ENCODE data around the gene YAE1.

The YAE1 gene

DNA sequence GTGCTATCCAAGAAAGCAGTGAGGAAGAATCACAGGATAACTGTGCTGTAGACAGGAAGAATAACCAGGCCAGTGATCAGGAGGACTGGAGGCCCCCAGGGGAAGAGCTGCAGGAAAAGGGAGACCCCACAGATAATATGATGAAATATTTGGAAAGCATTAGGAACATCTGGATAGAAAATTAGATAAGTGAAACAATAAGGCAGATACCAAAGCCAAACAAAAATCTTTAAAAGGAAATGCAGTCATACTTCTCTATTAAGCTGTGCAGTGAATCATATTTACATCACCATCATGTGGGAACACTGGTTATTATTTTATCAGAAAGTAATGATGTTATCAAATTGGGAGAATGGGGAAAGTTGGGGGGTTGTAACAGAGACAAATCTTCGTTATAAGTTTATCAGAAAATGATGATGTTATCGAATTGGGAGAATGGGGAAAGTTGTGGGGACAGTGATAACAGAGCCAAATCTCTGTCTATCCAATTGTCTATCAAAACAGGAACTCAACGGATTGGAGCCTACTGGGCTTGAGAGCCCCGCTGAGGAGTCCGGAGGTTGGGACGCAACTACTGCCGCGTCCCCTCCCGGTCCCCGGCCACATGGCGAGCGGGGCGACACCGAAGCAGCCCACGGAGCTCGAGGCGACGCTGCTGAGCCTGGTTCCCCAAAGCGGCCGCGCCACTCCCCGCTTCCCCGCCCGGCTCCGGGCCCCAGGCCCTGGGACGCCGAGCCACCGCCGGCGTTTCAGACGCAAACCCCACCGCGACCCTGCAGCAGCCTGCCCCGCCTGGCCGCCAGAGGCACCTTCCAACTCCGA lies 43.1 kb downstream of the YAE1 start:
- peak; percentile 39 for DNase-seq

- DNase-seq, result no peak
These were observed 43.7 kb downstream of the YAE1 start for GRCh38 chr7:39609935-39610263.

- no peak for DNase-seq
These were observed 47.4 kb downstream of the YAE1 start for GRCh38 chr7:39613577-39613976.

DNA sequence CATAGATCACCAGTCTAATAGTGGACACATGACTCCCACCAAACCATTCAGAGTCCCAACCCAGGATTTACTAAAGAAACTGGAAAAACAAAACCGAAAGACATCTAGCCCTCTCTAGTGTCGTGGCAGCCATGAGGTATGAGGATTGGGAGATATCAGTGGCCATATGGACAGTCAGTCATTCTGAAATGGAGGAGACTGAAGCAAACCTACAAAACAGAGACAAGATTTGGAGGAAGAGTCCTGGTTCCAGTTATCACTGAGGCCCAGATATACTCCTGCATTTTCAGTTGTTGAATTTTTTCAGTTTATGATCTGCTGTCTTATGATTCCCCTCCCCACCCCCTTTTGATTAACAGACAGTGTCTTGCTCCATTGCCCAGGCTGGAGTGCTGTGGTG lies 48.1 kb downstream of the YAE1 start:
- no peak for DNase-seq

GRCh38 chr7:39615350-39615975 lies 49.3 kb downstream of the YAE1 start:
- DNase-seq, result peak; percentile 13

DNA sequence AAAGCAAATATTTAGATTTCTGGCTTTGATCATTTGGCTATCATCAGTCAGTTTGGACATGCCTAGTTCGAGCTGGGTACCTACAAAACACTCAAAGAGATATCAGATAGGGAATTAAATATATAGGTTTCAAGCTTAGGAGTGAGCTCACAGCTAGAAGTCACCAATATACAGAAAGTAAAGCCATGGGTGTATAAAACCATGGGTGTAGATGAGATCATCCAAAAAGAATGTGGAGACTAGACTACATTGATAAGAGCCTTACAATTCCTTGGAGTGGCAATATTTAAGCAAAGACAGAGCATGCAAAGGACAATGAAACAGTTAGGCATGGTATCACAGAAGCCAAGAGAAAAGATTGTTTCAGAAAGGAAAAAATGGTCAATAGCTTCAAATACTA lies 49.9 kb downstream of the YAE1 start:
- DNase-seq, result no peak

DNA sequence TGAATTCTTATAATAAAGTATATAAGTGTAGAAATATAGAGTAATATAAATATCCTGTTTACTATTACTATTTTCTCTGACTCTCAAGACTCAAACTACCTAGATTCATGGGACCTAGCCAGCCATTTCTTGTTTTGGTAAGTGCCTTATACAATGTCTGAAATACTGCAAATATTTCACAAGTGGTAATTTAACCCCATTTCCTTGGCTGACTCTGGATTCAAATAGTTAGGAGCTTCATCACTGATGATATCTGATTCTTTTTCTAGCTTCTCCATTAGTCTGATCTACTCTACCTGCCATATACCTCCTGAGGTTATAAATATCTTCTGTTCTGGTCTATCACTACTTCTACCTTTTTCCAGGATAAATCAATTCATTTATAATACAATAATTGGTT lies 50.8 kb downstream of the YAE1 start:
- no peak for DNase-seq

DNA sequence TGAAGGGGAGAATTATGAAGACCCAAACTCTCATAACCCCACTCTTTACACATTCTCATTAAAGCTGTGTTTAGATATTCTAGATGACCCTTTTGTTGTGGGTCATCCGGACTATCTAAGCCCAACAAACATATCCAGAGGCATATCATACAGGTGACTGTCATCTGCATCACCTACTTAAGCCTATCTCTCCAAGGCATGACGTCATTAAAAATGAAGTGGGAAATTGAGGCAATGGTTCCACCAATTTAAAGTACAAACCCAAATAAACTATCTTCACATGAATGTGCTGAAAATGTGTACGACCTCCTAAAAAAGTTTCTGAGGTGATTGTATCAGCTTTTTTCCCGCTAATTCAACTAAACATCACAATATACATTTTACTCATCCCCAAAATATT lies 52.7 kb downstream of the YAE1 start:
- DNase-seq, result no peak

GRCh38 chr7:39620486-39620885 lies 54.3 kb downstream of the YAE1 start:
- no peak for DNase-seq

DNA sequence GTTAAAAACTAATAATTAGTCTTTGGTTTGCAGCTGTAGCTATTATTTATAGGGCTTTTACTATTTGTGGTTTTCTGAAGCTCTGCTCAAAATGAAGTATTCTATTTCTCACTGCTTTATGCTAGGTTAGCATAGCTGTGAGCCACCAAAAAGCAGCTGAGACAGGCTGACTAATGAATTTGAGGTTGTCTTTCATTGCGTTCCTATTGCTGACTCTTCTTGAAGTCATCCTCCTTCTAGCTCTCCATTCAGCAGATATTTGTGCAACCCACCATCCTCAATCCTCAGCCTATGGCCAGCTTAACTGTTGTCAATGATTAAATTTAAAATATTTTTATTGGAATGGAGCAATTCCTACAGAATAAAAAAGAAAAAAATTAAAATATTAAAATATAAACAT lies 55.1 kb downstream of the YAE1 start:
- no peak for DNase-seq

DNA sequence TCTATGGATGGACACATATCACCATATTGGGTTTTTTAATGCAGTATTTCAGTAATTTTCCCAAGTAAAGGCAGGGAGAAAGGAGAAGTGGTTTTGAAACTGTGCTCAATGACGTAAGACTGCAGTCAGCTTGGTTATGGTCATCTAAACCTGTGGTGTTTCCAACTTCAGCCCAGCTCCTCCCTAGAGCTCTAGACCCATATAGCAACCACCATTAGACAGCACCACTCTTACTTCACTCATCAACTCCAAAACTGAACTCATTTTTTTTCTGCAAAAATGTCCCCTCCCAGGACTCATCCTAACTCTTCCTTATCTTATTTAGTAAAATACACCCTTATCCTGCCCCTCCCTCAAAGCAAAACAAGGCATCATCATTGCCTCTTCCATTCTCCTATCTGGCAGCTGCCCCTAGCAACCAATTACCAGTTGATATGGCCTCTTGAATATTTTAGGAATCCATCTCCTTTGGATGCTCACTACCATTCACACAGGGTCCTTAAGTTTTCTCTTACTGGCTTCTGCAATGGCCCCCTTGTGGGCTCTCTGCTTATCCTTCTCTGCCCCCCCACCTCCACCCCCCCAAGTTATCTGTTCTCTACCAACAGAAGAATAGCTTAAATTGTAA lies 55.7 kb downstream of the YAE1 start:
- DNase-seq, result no peak
